ENCODE data around the gene BCL10.
A peak's percentile ranks its signal among the peaks of the same experiment; 100 is the strongest.
"Not testable (repeated sequence)": the region's sequence is repeated elsewhere in the genome, so short reads cannot be mapped to it uniquely, and the experiment has no call there.

BCL10 gene

DNA sequence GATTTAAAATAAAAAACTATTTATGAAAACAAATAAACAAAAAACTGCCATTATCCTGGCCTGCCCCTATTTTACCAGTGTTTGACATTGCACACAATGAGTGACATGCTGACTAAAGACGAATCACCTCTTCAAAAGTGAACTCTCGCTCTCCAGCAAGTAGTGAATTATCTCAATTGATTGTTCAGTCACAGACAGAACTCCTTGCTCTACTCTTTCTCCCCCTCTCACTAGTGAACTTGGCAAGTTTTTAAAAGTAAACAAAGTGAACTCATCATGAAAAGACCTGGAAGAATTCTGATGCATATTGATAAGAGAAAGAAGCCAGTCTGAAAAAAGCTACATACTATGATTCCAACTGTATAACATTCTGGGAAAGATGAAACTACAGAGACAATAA, 12.3 kb downstream of the BCL10 start:
- DNase-seq (ENCODE audit: low spot score) = no peak

DNA sequence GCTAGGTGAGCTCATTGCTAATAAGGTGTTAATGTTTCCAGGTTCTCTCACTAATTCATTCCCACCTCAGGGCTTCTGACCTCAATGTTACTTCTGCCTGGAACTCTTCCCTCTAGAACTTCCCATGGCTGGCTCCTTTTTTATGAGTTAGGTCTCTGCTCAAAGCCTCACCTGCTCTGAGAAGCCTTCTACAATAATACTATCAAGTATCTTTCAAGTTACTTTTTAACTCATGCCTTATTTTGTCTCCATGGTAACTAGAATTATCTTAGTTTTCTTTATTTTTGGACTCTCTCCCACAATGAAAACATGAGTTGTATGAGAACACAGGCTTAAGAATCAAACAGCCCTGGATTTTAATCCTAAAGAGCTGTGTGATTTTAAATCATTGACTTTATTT, 13.4 kb downstream of the BCL10 start:
- DNase-seq (ENCODE audit: low spot score) = no peak

DNA sequence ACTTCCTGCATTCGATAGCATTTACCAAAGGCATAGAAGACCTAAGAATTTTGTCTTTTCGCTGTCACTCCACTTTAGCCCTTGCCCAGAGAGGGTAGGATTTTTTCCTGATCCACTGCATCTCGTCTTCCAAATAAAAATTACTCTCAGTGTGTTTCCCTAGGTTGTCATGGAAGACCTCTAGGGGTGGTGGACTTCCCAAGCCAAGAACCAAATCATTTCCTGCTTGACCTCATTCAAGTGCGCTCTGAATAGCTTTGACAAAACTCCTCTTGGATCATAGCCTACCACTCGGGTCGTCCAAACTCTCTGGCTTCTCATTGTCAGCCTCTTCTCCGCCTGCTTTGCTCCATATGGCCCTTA, 16.5 kb downstream of the BCL10 start:
- no peak for DNase-seq (ENCODE audit: low spot score)

GRCh38 chr1:85259118-85259911, 17.1 kb downstream of the BCL10 start, which contains the start of gene C1orf52:
Gene C1orf52 (minus strand): TSS chr1:85259662. CDS start chr1:85259633, 29 bp downstream.
- peak; percentile 93 for DNase-seq (ENCODE audit: low spot score)

DNA sequence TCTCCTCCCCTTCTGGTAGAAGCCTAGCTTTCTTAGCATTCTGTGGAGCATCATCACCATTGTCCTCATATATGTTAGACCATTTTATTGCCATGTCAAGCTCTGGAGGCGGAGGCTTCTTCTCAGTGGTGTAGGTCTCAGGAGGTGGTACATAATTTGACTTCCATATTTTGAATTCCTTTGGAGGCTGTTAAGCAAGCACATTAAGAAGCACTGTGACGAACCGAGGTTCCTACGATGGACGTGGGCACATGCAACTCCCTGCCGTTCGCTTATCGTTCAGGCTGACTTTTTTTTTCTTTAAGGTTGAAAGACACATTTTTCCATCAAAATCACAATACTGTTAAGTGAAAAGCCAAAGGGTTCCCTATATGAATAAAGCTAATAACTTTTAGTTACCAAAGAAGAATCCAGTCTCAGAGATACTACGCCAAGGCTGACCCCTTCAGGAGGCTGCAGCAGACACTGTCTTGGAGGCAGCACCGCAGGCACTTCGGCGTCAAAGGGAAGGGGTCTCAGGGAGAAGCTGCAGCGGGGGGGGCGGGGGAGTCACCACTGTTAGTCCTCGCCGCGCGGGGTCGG, 17.8 kb downstream of the BCL10 start:
- DNase-seq (ENCODE audit: low spot score) = peak; percentile 11

- not testable (repeated sequence) for DNase-seq (ENCODE audit: low spot score)
Observed at GRCh38 chr1:85249042-85249441, 27.4 kb downstream of the BCL10 start.

GRCh38 chr1:85245891-85246290, 30.5 kb downstream of the BCL10 start:
- no peak for DNase-seq (ENCODE audit: low spot score)

- DNase-seq (ENCODE audit: low spot score) = no peak
Observed at GRCh38 chr1:85245456-85245855, 31.0 kb downstream of the BCL10 start.

GRCh38 chr1:85244271-85245061, 32.0 kb downstream of the BCL10 start:
- DNase-seq (ENCODE audit: low spot score) = no peak

GRCh38 chr1:85243372-85243771, 33.1 kb downstream of the BCL10 start:
- no peak for DNase-seq (ENCODE audit: low spot score)

DNA sequence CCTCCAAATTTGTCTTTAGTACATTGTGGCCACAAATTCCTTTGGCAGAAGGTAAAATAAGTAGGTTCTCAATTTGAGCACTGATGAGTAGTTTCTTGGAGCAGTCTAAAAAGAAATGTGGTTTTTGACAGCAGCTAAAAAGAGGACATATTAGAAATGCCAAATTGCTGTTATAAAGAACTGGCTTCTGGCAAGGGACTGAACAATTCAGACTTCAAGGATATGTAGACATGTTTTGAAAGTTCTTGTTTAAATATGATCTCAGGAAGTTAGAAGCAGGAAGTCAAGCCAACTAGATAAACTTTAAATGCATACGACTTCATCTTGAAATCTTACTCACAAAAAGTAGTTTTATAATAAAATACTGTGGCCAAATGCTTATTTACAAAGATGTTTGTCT, 35.8 kb downstream of the BCL10 start:
- DNase-seq (ENCODE audit: low spot score) = no peak

DNA sequence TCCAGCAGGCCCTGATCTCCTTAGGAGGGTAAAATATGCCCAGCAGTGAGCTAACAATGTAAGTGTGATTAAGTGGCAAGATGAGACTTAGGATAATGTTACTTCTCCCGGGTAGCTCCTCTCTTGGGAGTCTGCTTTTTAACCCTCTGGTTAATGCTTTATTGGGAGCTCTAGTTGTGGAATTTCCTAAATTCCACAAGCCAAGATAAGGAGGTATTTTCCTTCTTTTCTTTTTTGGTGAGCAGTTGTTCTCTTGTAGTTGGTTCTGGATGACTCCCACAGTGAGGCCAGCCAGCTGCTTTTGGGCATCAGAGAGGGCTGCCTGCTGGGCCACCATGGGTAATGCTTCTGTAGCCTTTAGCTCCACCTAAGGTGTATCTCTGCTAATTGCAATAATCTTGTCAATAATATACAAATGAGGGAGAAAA, 36.2 kb downstream of the BCL10 start:
- no peak for DNase-seq (ENCODE audit: low spot score)

GRCh38 chr1:85237613-85238012, 38.8 kb downstream of the BCL10 start:
- no peak for DNase-seq (ENCODE audit: low spot score)

DNA sequence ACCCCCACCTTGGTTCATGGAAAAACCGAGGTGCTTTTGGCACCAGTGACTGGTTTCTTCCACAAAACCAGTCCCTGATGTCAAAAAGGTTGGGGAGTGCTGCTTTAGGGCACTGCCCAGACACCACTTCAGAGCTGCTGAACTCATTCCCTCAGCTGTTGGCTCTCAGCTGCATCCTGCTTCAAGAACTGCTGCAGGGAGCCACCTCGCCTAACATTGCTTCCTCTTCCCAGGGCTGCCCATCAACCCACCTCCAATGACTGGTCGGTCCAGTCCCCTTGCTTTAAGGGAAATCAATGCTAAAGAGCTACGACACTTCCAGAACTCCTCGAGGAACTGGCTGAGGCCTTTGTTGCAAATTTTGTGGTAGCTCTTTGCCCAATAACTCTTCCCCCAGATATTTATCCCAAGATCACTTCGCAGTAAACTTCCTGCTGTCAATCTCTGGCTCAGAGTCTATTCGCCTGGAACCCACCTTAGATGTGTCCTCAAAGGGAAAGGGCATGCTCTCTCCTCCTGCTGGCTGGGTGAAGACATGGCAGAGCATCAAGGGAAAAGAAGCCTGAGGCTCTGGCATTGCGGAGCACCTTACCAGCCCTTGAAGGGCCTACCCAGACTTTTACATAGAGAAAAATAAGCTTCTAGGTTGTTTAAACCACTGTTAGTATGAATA, 46.0 kb downstream of the BCL10 start:
- DNase-seq (ENCODE audit: low spot score) = no peak

DNA sequence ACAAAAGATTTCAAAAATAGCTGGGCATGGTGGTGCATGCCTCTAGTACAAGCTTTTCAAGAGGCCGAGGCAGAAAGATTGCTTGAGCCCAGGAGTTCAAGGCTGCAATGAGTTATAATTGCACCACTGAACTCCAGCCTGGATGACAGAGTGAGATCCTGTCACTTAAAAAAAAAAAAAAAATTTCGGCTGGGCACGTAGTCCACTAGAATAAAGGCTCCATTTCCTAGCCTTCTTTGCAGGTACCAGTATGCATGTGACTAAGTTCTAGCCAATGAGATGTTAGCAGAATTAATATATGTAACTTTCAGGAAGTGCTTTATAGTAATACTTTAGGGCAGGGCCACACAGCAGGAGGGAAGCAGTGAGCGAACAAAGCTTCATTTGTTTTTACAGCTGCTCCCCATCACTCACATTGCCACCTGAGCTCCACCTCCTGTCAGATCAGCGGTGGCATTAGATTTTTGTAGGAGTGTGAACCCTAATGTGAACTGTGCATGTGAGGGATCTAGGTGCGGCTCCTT, 46.8 kb downstream of the BCL10 start:
- no peak for DNase-seq (ENCODE audit: low spot score)

DNA sequence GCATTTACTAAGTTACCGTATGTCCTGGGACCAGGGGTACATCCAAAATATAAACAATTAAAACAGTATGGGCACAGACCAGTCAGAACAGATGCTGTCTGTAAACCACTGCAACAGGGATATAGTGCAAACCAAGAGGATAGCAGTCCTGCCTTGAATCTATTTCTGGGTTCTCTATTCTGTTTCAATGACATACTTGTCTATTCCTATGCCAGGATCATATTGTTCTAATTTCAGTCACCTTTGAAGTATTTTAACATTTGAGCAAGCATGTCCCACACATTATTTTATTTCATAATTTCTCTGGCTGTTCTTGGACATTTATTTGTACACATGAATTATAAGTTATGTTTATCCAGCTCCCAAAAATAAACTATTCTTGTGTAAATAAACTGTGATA, 47.5 kb downstream of the BCL10 start:
- DNase-seq (ENCODE audit: low spot score) = no peak

GRCh38 chr1:85225624-85226380, 50.6 kb downstream of the BCL10 start:
- DNase-seq (ENCODE audit: low spot score) = no peak

DNA sequence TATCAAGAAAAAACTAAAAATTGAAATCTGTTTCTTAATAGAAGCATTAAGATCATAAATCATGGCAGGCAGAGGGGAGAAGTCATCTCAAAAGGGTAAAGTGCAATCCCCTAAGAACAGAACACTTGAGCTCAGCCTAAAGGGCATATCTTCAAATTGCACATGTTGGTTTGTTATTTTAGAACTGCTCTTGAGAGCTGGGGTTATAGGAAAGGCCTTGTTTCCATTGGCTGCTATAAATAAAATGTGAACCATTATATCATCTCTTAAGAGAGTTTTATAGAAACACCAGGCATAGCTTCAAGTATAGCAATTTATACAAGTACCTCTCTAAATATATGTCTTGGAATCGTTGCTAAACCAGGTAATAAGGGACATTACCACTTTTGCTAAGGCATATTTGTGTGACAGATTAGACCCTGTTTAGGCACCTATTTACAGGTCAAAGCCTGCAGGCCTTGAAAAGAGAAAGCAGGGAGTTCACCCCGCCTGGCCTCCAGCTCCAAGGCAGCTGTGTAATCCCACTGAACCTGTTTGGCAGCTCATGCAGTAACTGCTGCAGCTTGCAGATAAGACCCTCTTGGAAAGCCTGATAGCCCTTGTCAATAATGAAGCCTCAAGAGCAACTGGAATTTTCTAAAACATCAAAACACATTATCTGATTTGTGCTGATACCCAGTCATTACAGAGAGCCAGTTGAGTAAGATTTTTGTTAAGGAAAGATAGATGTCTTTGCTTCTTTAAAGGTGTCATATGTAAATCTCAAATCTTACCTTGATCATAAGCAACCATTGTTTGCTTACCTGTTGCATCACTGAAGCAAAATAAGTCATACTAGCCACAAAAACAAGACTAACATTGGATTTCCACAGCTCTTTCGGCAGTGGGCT, 51.5 kb downstream of the BCL10 start:
- DNase-seq (ENCODE audit: low spot score) = peak; percentile 54

DNA sequence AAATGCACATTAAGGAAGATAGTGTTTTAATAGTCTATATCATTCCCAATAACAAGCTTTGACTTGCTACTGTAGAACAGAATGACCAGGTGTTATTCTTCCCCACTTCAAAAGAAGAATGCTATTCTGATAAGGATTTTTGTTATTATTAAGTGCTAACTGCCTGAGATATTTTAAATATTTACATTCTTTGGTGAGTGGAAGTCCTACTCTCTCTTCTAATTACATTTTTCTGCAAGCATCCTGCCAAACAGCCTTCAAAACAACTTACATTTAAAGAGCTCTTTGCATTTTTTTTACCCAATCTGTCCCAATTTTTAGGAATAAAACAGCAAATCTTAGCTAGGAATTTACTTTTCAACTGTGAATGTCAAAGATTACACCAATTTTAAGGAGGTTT, 52.1 kb downstream of the BCL10 start:
- no peak for DNase-seq (ENCODE audit: low spot score)

GRCh38 chr1:85223334-85223733, 53.1 kb downstream of the BCL10 start:
- DNase-seq (ENCODE audit: low spot score) = no peak
